Measurements from ENCODE around the gene SNX1.

Gene SNX1

GRCh38 chr15:64125978-64126377, 30.2 kb downstream of the SNX1 start:
- ATAC-seq (ENCODE audit: low read depth) (no peak), DNase-seq (ENCODE audit: low spot score) (no peak)
- no peak overlapping the region for H3K27ac ChIP-seq (ENCODE audit: poor library complexity, severe bottlenecking)
- no peaks in the 10 kb centered on the region for H3K9me3 ChIP-seq (ENCODE audit: severe bottlenecking)
- H3K36me3 ChIP-seq (ENCODE audit: low read depth) = peaks cover 84% of the 10 kb centered on the region
- H3K4me1 ChIP-seq (ENCODE audit: insufficient read depth, poor library complexity, severe bottlenecking) = no peaks in the 10 kb centered on the region
- TF ChIP-seq CTCF (IDR thresholded peaks at IDR 0.05; ENCODE audit: poor library complexity, severe bottlenecking) = no peak
- no peak overlapping the region for H3K4me3 ChIP-seq (ENCODE audit: severe bottlenecking)
- H3K27me3 ChIP-seq (ENCODE audit: insufficient read depth, poor library complexity, severe bottlenecking) = no peaks in the 10 kb centered on the region

GRCh38 chr15:64127521-64128270, 31.9 kb downstream of the SNX1 start:
- Histone ChIP-seq H3K4me3 (ENCODE audit: severe bottlenecking) (no peak overlapping the region), H3K36me3 (ENCODE audit: low read depth) (peaks cover 84% of the 10 kb centered on the region), H3K27me3 (ENCODE audit: insufficient read depth, poor library complexity, severe bottlenecking) (no peaks in the 10 kb centered on the region), H3K27ac (ENCODE audit: poor library complexity, severe bottlenecking) (no peak overlapping the region), H3K4me1 (ENCODE audit: insufficient read depth, poor library complexity, severe bottlenecking) (no peaks in the 10 kb centered on the region), H3K9me3 (ENCODE audit: severe bottlenecking) (no peaks in the 10 kb centered on the region)
- ATAC-seq (ENCODE audit: low read depth) (no peak), DNase-seq (ENCODE audit: low spot score) (no peak)
- TF ChIP-seq CTCF (IDR thresholded peaks at IDR 0.05; ENCODE audit: poor library complexity, severe bottlenecking) = no peak

GRCh38 chr15:64130159-64130558, 34.4 kb downstream of the SNX1 start:
- DNase-seq (ENCODE audit: low spot score) = no peak
- H3K36me3 ChIP-seq (ENCODE audit: low read depth) = peaks cover 95% of the 10 kb centered on the region

GRCh38 chr15:64131547-64131946, 35.8 kb downstream of the SNX1 start:
- no peak for TF ChIP-seq CTCF (IDR thresholded peaks at IDR 0.05; ENCODE audit: poor library complexity, severe bottlenecking)
- Histone ChIP-seq H3K9me3 (ENCODE audit: severe bottlenecking) (no peaks in the 10 kb centered on the region), H3K4me3 (ENCODE audit: severe bottlenecking) (no peak overlapping the region), H3K27ac (ENCODE audit: poor library complexity, severe bottlenecking) (no peak overlapping the region), H3K27me3 (ENCODE audit: insufficient read depth, poor library complexity, severe bottlenecking) (no peaks in the 10 kb centered on the region), H3K36me3 (ENCODE audit: low read depth) (peaks cover 99% of the 10 kb centered on the region), H3K4me1 (ENCODE audit: insufficient read depth, poor library complexity, severe bottlenecking) (no peaks in the 10 kb centered on the region)
- no peak for DNase-seq (ENCODE audit: low spot score)
- no peak for ATAC-seq (ENCODE audit: low read depth)

More at GRCh38 chr15:64130159-64130558, 34.4 kb downstream of the SNX1 start:
- H3K4me1 ChIP-seq (ENCODE audit: insufficient read depth, poor library complexity, severe bottlenecking) = no peaks in the 10 kb centered on the region
- ATAC-seq (ENCODE audit: low read depth) = no peak
- no peaks in the 10 kb centered on the region for H3K27me3 ChIP-seq (ENCODE audit: insufficient read depth, poor library complexity, severe bottlenecking)
- no peak overlapping the region for H3K27ac ChIP-seq (ENCODE audit: poor library complexity, severe bottlenecking)
- H3K9me3 ChIP-seq (ENCODE audit: severe bottlenecking) = no peaks in the 10 kb centered on the region
- H3K4me3 ChIP-seq (ENCODE audit: severe bottlenecking) = no peak overlapping the region
- no peak for TF ChIP-seq CTCF (IDR thresholded peaks at IDR 0.05; ENCODE audit: poor library complexity, severe bottlenecking)

- Histone ChIP-seq H3K4me1 (ENCODE audit: insufficient read depth, poor library complexity, severe bottlenecking) (no peaks in the 10 kb centered on the region), H3K27ac (ENCODE audit: poor library complexity, severe bottlenecking) (no peak overlapping the region), H3K27me3 (ENCODE audit: insufficient read depth, poor library complexity, severe bottlenecking) (no peaks in the 10 kb centered on the region), H3K36me3 (ENCODE audit: low read depth) (peaks cover 99% of the 10 kb centered on the region), H3K4me3 (ENCODE audit: severe bottlenecking) (no peak overlapping the region), H3K9me3 (ENCODE audit: severe bottlenecking) (no peaks in the 10 kb centered on the region)
- TF ChIP-seq CTCF (IDR thresholded peaks at IDR 0.05; ENCODE audit: poor library complexity, severe bottlenecking) = no peak
- no peak for ATAC-seq (ENCODE audit: low read depth)
- no peak for DNase-seq (ENCODE audit: low spot score)
Observed at GRCh38 chr15:64132217-64132616, 36.4 kb downstream of the SNX1 start.
